ENCODE data around the gene ANGPTL4.

Gene ANGPTL4

DNA sequence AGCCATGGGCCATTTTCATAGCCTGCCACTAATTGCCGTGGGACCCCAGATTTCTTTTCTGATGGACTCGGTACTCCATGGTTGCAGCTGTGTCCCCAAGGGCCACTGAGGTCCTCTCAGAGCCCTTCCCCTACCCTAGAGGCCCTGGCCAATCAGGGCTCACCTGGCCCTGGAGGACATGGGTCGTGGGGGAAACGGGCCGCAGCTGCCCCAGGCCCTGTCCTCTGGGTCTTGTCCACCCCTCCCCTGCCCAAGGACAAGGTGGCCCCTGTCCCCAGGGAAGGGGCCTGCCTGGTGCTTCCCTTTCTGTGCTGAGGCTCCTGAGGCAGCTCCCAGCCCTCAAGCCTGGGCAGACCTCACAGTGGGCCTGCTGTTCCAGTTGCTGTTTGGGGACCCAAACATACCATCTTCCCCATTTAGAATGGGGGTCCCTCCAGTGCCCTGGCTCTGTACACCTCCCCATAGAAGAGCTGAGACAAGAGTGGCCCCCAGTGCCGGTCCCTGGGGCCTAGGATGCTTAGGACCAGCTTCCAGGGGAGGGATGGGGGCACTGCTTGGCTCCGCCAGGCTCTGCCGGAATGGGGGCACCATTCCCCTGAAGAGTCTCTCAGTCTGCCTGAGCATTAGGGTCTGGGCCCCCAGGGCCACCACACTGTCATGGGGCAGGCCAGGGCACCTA, 29.4 kb downstream of the ANGPTL4 start:
- Histone ChIP-seq H2AFZ (ENCODE audit: low read depth, low read length) (no peak overlapping the region), H3K27ac (ENCODE audit: low read length, poor library complexity, severe bottlenecking) (no peak overlapping the region), H3K4me1 (ENCODE audit: control insufficient read depth, insufficient read depth, low read depth, low read length) (peaks cover 58% of the 10 kb centered on the region), H4K8ac (ENCODE audit: low read length) (no peak overlapping the region), H3K4me3 (ENCODE audit: insufficient read depth in 1 of 2, low read depth in 1 of 2, low read length in 2 of 2) (no peak overlapping the region), H3K27me3 (ENCODE audit: control insufficient read depth in 1 of 2, insufficient read depth in 1 of 2, low read length in 2 of 2) (no peaks in the 10 kb centered on the region), H3K9me3 (ENCODE audit: control insufficient read depth, low read length) (no peaks in the 10 kb centered on the region), H2BK120ac (ENCODE audit: low read depth, low read length) (no peak overlapping the region), H3K4me2 (ENCODE audit: low read length, poor library complexity, severe bottlenecking) (no peak overlapping the region), H2BK12ac (ENCODE audit: low read length in 2 of 2) (peak overlapping the region in 1 of 2 experiments; percentile 11), H2BK15ac (ENCODE audit: low read depth, poor library complexity, severe bottlenecking) (no peak overlapping the region), H3K4ac (ENCODE audit: low read depth in 1 of 2, low read length in 2 of 2) (peak overlapping the region in 1 of 2 experiments; percentile 20), H4K91ac (ENCODE audit: low read length) (peak overlapping the region; percentile 4), H3K79me1 (replicated peaks; ENCODE audit: low read length, poor library complexity, severe bottlenecking) (peaks cover 10% of the 10 kb centered on the region), H3K9ac (ENCODE audit: low read length) (no peak overlapping the region), H2AK5ac (ENCODE audit: low read length, severe bottlenecking) (peak overlapping the region; percentile 81), H3K36me3 (ENCODE audit: control insufficient read depth in 1 of 2, insufficient read depth in 2 of 2, low read depth in 1 of 2, low read length in 2 of 2) (peaks cover 0 to 33% of the 10 kb centered on the region in 2 experiments), H3K18ac (ENCODE audit: low read depth in 1 of 2, low read length in 2 of 2) (peak overlapping the region in 1 of 2 experiments; percentile 18), H3K23ac (ENCODE audit: low read length in 2 of 2) (peak overlapping the region in 1 of 2 experiments; percentile 67), H3K14ac (ENCODE audit: low read length in 2 of 2) (no peak overlapping the region), H2BK5ac (ENCODE audit: low read depth, low read length, poor library complexity, severe bottlenecking) (no peak overlapping the region)
- 84% methylated on average over 8 of the region's 8 CpGs for WGBS
- DNase-seq, result no peak

DNA sequence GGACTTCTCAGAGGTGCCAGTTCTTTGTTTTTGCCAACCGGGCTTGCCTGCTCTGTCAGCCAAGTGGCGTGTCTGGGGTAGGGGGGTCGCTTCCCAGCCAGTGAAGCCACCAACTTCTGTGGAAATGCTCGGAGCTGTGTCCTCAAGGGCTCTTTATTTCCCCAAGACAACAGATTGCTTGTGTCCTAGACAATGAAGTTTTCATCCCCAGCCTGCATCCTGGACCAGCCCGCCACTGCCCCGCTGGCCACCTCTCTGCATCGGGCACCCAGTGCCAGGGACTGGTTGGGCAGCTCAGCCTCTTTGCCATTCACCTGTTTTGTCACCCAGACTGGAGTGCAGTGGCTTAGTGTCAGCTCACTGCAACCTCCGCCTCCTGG, 29.9 kb downstream of the ANGPTL4 start:
- H3K4me3 ChIP-seq (ENCODE audit: insufficient read depth in 1 of 2, low read depth in 1 of 2, low read length in 2 of 2), result no peak overlapping the region
- no peak overlapping the region for H2BK15ac ChIP-seq (ENCODE audit: low read depth, poor library complexity, severe bottlenecking)
- H2AFZ ChIP-seq (ENCODE audit: low read depth, low read length), result no peak overlapping the region
- WGBS, result 98% methylated on average over 8 of the region's 8 CpGs
- no peaks in the 10 kb centered on the region for H3K27me3 ChIP-seq (ENCODE audit: control insufficient read depth in 1 of 2, insufficient read depth in 1 of 2, low read length in 2 of 2)
- no peak overlapping the region for H3K14ac ChIP-seq (ENCODE audit: low read length in 2 of 2)
- peak overlapping the region in 1 of 2 experiments; percentile 28 for H2BK12ac ChIP-seq (ENCODE audit: low read length in 2 of 2)
- H3K4me2 ChIP-seq (ENCODE audit: low read length, poor library complexity, severe bottlenecking), result no peak overlapping the region
- no peaks in the 10 kb centered on the region for H3K9me3 ChIP-seq (ENCODE audit: control insufficient read depth, low read length)
- peak overlapping the region in 1 of 2 experiments; percentile 0 for H3K4ac ChIP-seq (ENCODE audit: low read depth in 1 of 2, low read length in 2 of 2)
- peaks cover 10% of the 10 kb centered on the region for H3K79me1 ChIP-seq (replicated peaks; ENCODE audit: low read length, poor library complexity, severe bottlenecking)
- no peak overlapping the region for H2BK5ac ChIP-seq (ENCODE audit: low read depth, low read length, poor library complexity, severe bottlenecking)
- peaks cover 0 to 37% of the 10 kb centered on the region in 2 experiments for H3K36me3 ChIP-seq (ENCODE audit: control insufficient read depth in 1 of 2, insufficient read depth in 2 of 2, low read depth in 1 of 2, low read length in 2 of 2)
- H3K18ac ChIP-seq (ENCODE audit: low read depth in 1 of 2, low read length in 2 of 2), result no peak overlapping the region
- H2AK5ac ChIP-seq (ENCODE audit: low read length, severe bottlenecking), result no peak overlapping the region
- H3K9ac ChIP-seq (ENCODE audit: low read length), result no peak overlapping the region
- H3K4me1 ChIP-seq (ENCODE audit: control insufficient read depth, insufficient read depth, low read depth, low read length), result peaks cover 62% of the 10 kb centered on the region
- no peak overlapping the region for H4K8ac ChIP-seq (ENCODE audit: low read length)
- no peak overlapping the region for H3K23ac ChIP-seq (ENCODE audit: low read length in 2 of 2)
- H3K27ac ChIP-seq (ENCODE audit: low read length, poor library complexity, severe bottlenecking), result no peak overlapping the region
- DNase-seq, result no peak
- no peak overlapping the region for H2BK120ac ChIP-seq (ENCODE audit: low read depth, low read length)
- H4K91ac ChIP-seq (ENCODE audit: low read length), result no peak overlapping the region

DNA sequence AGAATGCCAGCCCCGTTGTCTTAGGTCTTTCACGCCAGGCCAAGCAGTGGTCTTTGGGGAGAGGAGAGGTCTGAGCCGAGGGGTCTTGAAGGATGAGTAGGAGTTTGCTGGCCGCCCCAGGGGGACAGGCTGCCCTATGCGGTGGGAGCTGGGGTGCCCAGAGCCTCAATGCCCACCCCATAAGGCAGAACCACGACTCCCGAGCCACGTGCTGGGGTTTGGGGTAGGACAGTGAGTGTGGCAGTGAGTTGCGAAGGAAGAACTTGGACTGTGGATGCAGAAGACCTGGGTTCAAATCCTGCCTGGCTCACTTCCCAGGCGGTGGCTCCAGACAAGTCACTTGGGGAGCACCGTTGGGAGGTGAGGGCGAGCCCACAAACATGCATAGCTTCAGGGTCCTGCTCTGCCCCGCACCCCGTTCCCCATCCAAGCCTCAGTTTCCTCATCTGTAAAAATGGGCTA, 31.7 kb downstream of the ANGPTL4 start:
- no peak overlapping the region for H3K27ac ChIP-seq (ENCODE audit: low read length, poor library complexity, severe bottlenecking)
- H3K27me3 ChIP-seq (ENCODE audit: control insufficient read depth in 1 of 2, insufficient read depth in 1 of 2, low read length in 2 of 2), result no peaks in the 10 kb centered on the region
- no peak overlapping the region for H2BK5ac ChIP-seq (ENCODE audit: low read depth, low read length, poor library complexity, severe bottlenecking)
- no peak overlapping the region for H3K9ac ChIP-seq (ENCODE audit: low read length)
- no peak overlapping the region for H4K8ac ChIP-seq (ENCODE audit: low read length)
- no peak overlapping the region for H3K4me3 ChIP-seq (ENCODE audit: insufficient read depth in 1 of 2, low read depth in 1 of 2, low read length in 2 of 2)
- H2BK12ac ChIP-seq (ENCODE audit: low read length in 2 of 2), result peak overlapping the region in 1 of 2 experiments; percentile 88
- no peak overlapping the region for H2BK120ac ChIP-seq (ENCODE audit: low read depth, low read length)
- H3K4me1 ChIP-seq (ENCODE audit: control insufficient read depth, insufficient read depth, low read depth, low read length), result peaks cover 62% of the 10 kb centered on the region
- DNase-seq, result no peak
- peak overlapping the region; percentile 29 for H2AK5ac ChIP-seq (ENCODE audit: low read length, severe bottlenecking)
- H2BK15ac ChIP-seq (ENCODE audit: low read depth, poor library complexity, severe bottlenecking), result no peak overlapping the region
- no peak overlapping the region for H3K23ac ChIP-seq (ENCODE audit: low read length in 2 of 2)
- peaks cover 12 to 51% of the 10 kb centered on the region in 2 experiments for H3K36me3 ChIP-seq (ENCODE audit: control insufficient read depth in 1 of 2, insufficient read depth in 2 of 2, low read depth in 1 of 2, low read length in 2 of 2)
- no peak overlapping the region for H3K4ac ChIP-seq (ENCODE audit: low read depth in 1 of 2, low read length in 2 of 2)
- no peak overlapping the region for H3K4me2 ChIP-seq (ENCODE audit: low read length, poor library complexity, severe bottlenecking)
- peak overlapping the region; percentile 64 for H4K91ac ChIP-seq (ENCODE audit: low read length)
- H3K79me1 ChIP-seq (replicated peaks; ENCODE audit: low read length, poor library complexity, severe bottlenecking), result peaks cover 17% of the 10 kb centered on the region
- no peak overlapping the region for H3K14ac ChIP-seq (ENCODE audit: low read length in 2 of 2)
- peak overlapping the region in 1 of 2 experiments; percentile 49 for H3K18ac ChIP-seq (ENCODE audit: low read depth in 1 of 2, low read length in 2 of 2)
- no peaks in the 10 kb centered on the region for H3K9me3 ChIP-seq (ENCODE audit: control insufficient read depth, low read length)
- H2AFZ ChIP-seq (ENCODE audit: low read depth, low read length), result no peak overlapping the region
- WGBS, result 84% methylated on average over 14 of the region's 14 CpGs

DNA sequence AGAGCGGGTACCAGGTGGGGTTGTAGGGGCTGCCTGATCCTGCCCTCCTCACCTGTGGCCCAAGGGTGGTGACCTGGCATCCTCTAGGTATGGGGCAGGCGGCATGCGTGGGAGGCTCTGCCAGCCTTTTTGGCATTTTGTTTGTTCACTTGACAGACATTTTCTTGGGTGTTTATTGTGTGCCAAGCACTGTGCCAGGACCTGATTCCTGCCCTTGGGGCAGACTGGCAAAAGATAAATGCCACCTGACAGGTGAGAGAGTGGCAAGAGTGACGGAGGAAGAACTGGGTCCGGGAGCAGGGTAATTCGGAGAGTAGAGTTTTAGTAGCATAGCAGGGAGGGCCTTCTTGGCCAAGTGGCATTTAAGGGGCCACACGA, 32.2 kb downstream of the ANGPTL4 start:
- no peak overlapping the region for H3K4ac ChIP-seq (ENCODE audit: low read depth in 1 of 2, low read length in 2 of 2)
- H3K4me3 ChIP-seq (ENCODE audit: insufficient read depth in 1 of 2, low read depth in 1 of 2, low read length in 2 of 2), result no peak overlapping the region
- no peak overlapping the region for H3K23ac ChIP-seq (ENCODE audit: low read length in 2 of 2)
- peak overlapping the region; percentile 30 for H2AK5ac ChIP-seq (ENCODE audit: low read length, severe bottlenecking)
- H3K27ac ChIP-seq (ENCODE audit: low read length, poor library complexity, severe bottlenecking), result no peak overlapping the region
- H2BK5ac ChIP-seq (ENCODE audit: low read depth, low read length, poor library complexity, severe bottlenecking), result no peak overlapping the region
- no peak overlapping the region for H2BK15ac ChIP-seq (ENCODE audit: low read depth, poor library complexity, severe bottlenecking)
- H4K91ac ChIP-seq (ENCODE audit: low read length), result no peak overlapping the region
- no peak overlapping the region for H2BK12ac ChIP-seq (ENCODE audit: low read length in 2 of 2)
- no peak overlapping the region for H3K18ac ChIP-seq (ENCODE audit: low read depth in 1 of 2, low read length in 2 of 2)
- no peak overlapping the region for H3K14ac ChIP-seq (ENCODE audit: low read length in 2 of 2)
- WGBS, result 91% methylated on average over 7 of the region's 7 CpGs
- DNase-seq, result no peak
- no peak overlapping the region for H3K9ac ChIP-seq (ENCODE audit: low read length)
- peaks cover 17% of the 10 kb centered on the region for H3K79me1 ChIP-seq (replicated peaks; ENCODE audit: low read length, poor library complexity, severe bottlenecking)
- no peak overlapping the region for H3K4me2 ChIP-seq (ENCODE audit: low read length, poor library complexity, severe bottlenecking)
- peaks cover 12 to 51% of the 10 kb centered on the region in 2 experiments for H3K36me3 ChIP-seq (ENCODE audit: control insufficient read depth in 1 of 2, insufficient read depth in 2 of 2, low read depth in 1 of 2, low read length in 2 of 2)
- H2AFZ ChIP-seq (ENCODE audit: low read depth, low read length), result no peak overlapping the region
- peak overlapping the region; percentile 40 for H4K8ac ChIP-seq (ENCODE audit: low read length)
- no peak overlapping the region for H2BK120ac ChIP-seq (ENCODE audit: low read depth, low read length)
- no peaks in the 10 kb centered on the region for H3K27me3 ChIP-seq (ENCODE audit: control insufficient read depth in 1 of 2, insufficient read depth in 1 of 2, low read length in 2 of 2)
- no peaks in the 10 kb centered on the region for H3K9me3 ChIP-seq (ENCODE audit: control insufficient read depth, low read length)
- H3K4me1 ChIP-seq (ENCODE audit: control insufficient read depth, insufficient read depth, low read depth, low read length), result peaks cover 58% of the 10 kb centered on the region

All from mesenchymal stem cell (in vitro differentiated cells and primary cell).